Astrocyte (in vitro differentiated cells and primary cell): ENCODE data around the gene SCGB3A2.

Experiments used
- EZH2 ChIP-seq: IDR thresholded peaks from 2 replicates; pipeline ENCODE4 v1.6.1; 2012; ENCODE audit warnings: mild to moderate bottlenecking, low read length, inconsistent platforms; ENCODE audit not compliant: insufficient read depth
- TF ChIP-seq, protein P1 (sequence below): IDR thresholded peaks from 2 replicates; pipeline ENCODE4 v1.5.1; 2011; ENCODE audit warnings: low read depth, mild to moderate bottlenecking, inconsistent platforms, low read length, moderate library complexity; ENCODE audit not compliant: insufficient read depth

DNA sequence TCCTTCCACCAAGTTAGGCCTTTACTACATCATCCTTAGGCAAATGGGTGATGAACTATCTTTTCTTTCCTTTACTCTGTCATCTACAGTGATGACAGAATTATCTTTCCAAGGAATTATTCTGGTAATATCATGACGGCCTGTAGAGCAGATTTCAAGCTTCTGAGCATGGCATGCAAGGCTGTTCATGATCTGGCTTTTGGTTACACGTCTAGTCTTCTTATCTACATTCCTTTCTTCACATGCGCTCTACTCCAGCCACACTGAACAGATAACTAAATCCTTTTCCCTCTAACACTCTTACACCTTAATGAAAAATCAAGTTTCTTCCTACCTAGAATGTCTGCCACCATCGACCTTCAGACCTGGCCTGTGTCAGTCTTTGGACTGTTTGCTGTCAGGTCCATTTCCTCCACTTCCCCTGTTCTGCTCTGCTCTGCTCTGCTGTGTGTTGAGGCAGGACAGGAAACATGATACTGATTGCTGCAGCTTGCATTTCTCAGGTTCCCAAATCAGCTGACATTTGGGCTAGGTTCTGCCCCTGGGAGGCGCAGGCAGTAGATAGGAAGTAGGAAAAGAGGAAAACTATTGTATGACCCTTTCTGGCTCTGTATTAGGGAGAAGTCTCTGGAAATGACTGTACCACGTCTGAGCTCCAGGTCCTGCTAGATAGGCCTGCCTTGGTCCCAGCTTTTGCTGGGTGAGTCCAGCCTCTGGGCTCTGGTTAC, 4.2 kb downstream of the SCGB3A2 start:
- TF ChIP-seq, protein P1, sequence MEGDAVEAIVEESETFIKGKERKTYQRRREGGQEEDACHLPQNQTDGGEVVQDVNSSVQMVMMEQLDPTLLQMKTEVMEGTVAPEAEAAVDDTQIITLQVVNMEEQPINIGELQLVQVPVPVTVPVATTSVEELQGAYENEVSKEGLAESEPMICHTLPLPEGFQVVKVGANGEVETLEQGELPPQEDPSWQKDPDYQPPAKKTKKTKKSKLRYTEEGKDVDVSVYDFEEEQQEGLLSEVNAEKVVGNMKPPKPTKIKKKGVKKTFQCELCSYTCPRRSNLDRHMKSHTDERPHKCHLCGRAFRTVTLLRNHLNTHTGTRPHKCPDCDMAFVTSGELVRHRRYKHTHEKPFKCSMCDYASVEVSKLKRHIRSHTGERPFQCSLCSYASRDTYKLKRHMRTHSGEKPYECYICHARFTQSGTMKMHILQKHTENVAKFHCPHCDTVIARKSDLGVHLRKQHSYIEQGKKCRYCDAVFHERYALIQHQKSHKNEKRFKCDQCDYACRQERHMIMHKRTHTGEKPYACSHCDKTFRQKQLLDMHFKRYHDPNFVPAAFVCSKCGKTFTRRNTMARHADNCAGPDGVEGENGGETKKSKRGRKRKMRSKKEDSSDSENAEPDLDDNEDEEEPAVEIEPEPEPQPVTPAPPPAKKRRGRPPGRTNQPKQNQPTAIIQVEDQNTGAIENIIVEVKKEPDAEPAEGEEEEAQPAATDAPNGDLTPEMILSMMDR: no peak
- TF ChIP-seq EZH2: no peak
